ENCODE measurements around the gene LARGE1.

GRCh38 chr22:33909075-33909458, 11.2 kb downstream of the LARGE1 start:
- TF ChIP-seq EZH2 (IDR thresholded peaks at IDR 0.05; ENCODE audit: insufficient read depth, poor library complexity, severe bottlenecking) (no peak), EZH2phosphoT487 (IDR thresholded peaks at IDR 0.05; ENCODE audit: insufficient read depth, low read depth) (no peak)

All from GM23248 (cell line).